GM23338 (cell line): ENCODE results near the gene IL15RA. TPM values are rescaled to one million over a fixed set of nuclear protein-coding genes. Genes with fewer than 3 reads are reported as not detected.

ENCODE experiments used
- ATAC-seq: fragments of 200-7000 bp; cut with Tn5 transposase; 3 replicates; pipeline ENCODE4 v1.9.1; 2020
- DNase-seq: peaks from one replicate; pipeline ENCODE4 v3.0.0-alpha.2; 2015; ENCODE audit warnings: low spot score
- H2AFZ ChIP-seq: fragments of 200-600 bp; sonication (generic); 2 replicates; pipeline ENCODE4 v1.8.0; 2016; ENCODE audit warnings: antibody characterized with exemption, mild to moderate bottlenecking, moderate library complexity
- H3F3A ChIP-seq: fragments of 200-600 bp; sonication (generic); replicated peaks from 2 replicates; pipeline ENCODE4 v1.8.0; 2017; ENCODE audit warnings: antibody characterized with exemption, mixed run types, low read depth
- H3K27ac ChIP-seq: fragments of 200-600 bp; sonication (generic); 2 replicates; pipeline ENCODE4 v1.6.1; 2016; ENCODE audit warnings: low read depth
- H3K27me3 ChIP-seq: fragments of 200-600 bp; sonication (generic); 2 replicates; pipeline ENCODE4 v1.8.0; 2016; ENCODE audit warnings: mild to moderate bottlenecking, mixed run types, moderate library complexity; ENCODE audit not compliant: insufficient read depth
- H3K36me3 ChIP-seq: fragments of 200-600 bp; sonication (generic); 2 replicates; pipeline ENCODE4 v1.8.0; 2016; ENCODE audit warnings: mild to moderate bottlenecking; ENCODE audit not compliant: insufficient read depth
- H3K4me1 ChIP-seq: fragments of 200-600 bp; sonication (generic); 2 replicates; pipeline ENCODE4 v1.8.0; 2016; ENCODE audit warnings: mild to moderate bottlenecking, moderate library complexity; ENCODE audit not compliant: insufficient read depth
- H3K4me2 ChIP-seq: fragments of 200-600 bp; sonication (generic); 2 replicates; pipeline ENCODE4 v1.7.1; 2017; ENCODE audit warnings: mixed run types
- H3K4me3 ChIP-seq: fragments of 200-600 bp; sonication (generic); 2 replicates; pipeline ENCODE4 v1.6.1; 2016; ENCODE audit warnings: mixed run types
- H3K79me2 ChIP-seq: fragments of 200-600 bp; sonication (generic); replicated peaks from 2 replicates; pipeline ENCODE4 v1.8.0; 2017; ENCODE audit warnings: mild to moderate bottlenecking; ENCODE audit not compliant: insufficient read depth
- H3K9me2 ChIP-seq: fragments of 200-600 bp; sonication (generic); 2 replicates; pipeline ENCODE4 v1.8.0; 2017; ENCODE audit not compliant: insufficient read depth
- H4K20me1 ChIP-seq: fragments of 200-600 bp; sonication (generic); replicated peaks from 2 replicates; pipeline ENCODE4 v1.8.0; 2017; ENCODE audit warnings: mild to moderate bottlenecking; ENCODE audit not compliant: insufficient read depth
- H3K27ac Mint-ChIP-seq: 2 replicates; pipeline ENCODE4 v1.8.0; 2020; ENCODE audit warnings: inconsistent platforms, mild to moderate bottlenecking, moderate library complexity, mixed read lengths
- H3K27me3 Mint-ChIP-seq: 3 replicates; pipeline ENCODE4 v1.8.0; 2022; ENCODE audit warnings: low read depth, mild to moderate bottlenecking, moderate library complexity, mixed read lengths, inconsistent platforms; ENCODE audit not compliant: insufficient read depth, poor library complexity
- H3K36me3 Mint-ChIP-seq: 3 replicates; pipeline ENCODE4 v1.8.0; 2021; ENCODE audit warnings: low read depth, mild to moderate bottlenecking, inconsistent platforms, moderate library complexity, mixed read lengths
- H3K4me1 Mint-ChIP-seq: 3 replicates; pipeline ENCODE4 v1.8.0; 2020; ENCODE audit warnings: mild to moderate bottlenecking, inconsistent platforms, mixed read lengths
- H3K4me3 Mint-ChIP-seq: 3 replicates; pipeline ENCODE4 v1.8.0; 2021; ENCODE audit warnings: moderate library complexity, mild to moderate bottlenecking, inconsistent platforms, mixed read lengths
- H3K9me3 Mint-ChIP-seq: 3 replicates; pipeline ENCODE4 v1.8.0; 2020; ENCODE audit warnings: moderate library complexity, mild to moderate bottlenecking, inconsistent platforms, mixed read lengths
- CREB1 ChIP-seq: fragments of 250-450 bp; sonication (Bioruptor Pico); IDR thresholded peaks from 2 replicates; pipeline ENCODE4 v1.5.0; 2020; ENCODE audit warnings: low read depth, mild to moderate bottlenecking, moderate library complexity
- CTCF ChIP-seq, 2 experiments: fragments of 200-600 bp in 1 of 2; sonication (generic) in 1 of 2; conservative IDR thresholded peaks; 2 replicates each; pipeline versions ENCODE4 v1.5.1 to v1.6.1; 2016 to 2017; ENCODE audit warnings: antibody characterized with exemption in 2 of 2, low read depth in 2 of 2, mild to moderate bottlenecking in 2 of 2, moderate library complexity in 1 of 2
- ETS1 ChIP-seq: IDR thresholded peaks from 2 replicates; pipeline ENCODE4 v1.6.1; 2016; ENCODE audit warnings: antibody characterized with exemption
- EZH2 ChIP-seq: fragments of 200-600 bp; sonication (generic); IDR thresholded peaks from one replicate; pipeline ENCODE4 v1.8.0; 2017; ENCODE audit warnings: antibody characterized with exemption, mild to moderate bottlenecking, low read depth; ENCODE audit not compliant: unreplicated experiment
- EZH2phosphoT487 ChIP-seq: fragments of 200-600 bp; sonication (generic); IDR thresholded peaks from one replicate; pipeline ENCODE4 v1.8.1; 2018; ENCODE audit warnings: antibody characterized with exemption; ENCODE audit not compliant: unreplicated experiment
- JUNB ChIP-seq: IDR thresholded peaks from one replicate; pipeline ENCODE4 v1.6.1; 2016; ENCODE audit warnings: antibody characterized with exemption; ENCODE audit not compliant: unreplicated experiment
- NANOG ChIP-seq: IDR thresholded peaks from 2 replicates; pipeline ENCODE4 v1.6.1; 2016; ENCODE audit warnings: antibody characterized with exemption, borderline replicate concordance
- POLR2AphosphoS5 ChIP-seq: IDR thresholded peaks from 2 replicates; pipeline ENCODE4 v1.6.1; 2016; ENCODE audit warnings: antibody characterized with exemption, low read depth
- STAT1 ChIP-seq: IDR thresholded peaks from one replicate; pipeline ENCODE4 v1.6.1; 2016; ENCODE audit warnings: antibody characterized with exemption; ENCODE audit not compliant: unreplicated experiment
- ZNF114 ChIP-seq: fragments of 250-450 bp; sonication (Bioruptor Pico); IDR thresholded peaks from 2 replicates; pipeline ENCODE4 v1.5.0; 2020; ENCODE audit warnings: mild to moderate bottlenecking, moderate library complexity
- ZNF331 ChIP-seq: fragments of 250-450 bp; sonication (Bioruptor Pico); IDR thresholded peaks from 2 replicates; pipeline ENCODE4 v1.5.0; 2020; ENCODE audit warnings: low read depth, mild to moderate bottlenecking, moderate library complexity
- polyA plus RNA-seq: library from polyadenylated mRNA; unstranded; fragments of >200 nt; fragmentation: Nextera tagmentation; extraction: Ambion mirVana; gene quantifications from 2 replicates; pipeline ENCODE4 v1.2.1, GENCODE V29; 2016
- total RNA-seq: library from RNA; depleted of rRNA; stranded (reverse); fragments of >200 nt; shearing (Covaris generic); gene quantifications from 2 replicates; pipeline ENCODE4 v1.2.3, GENCODE V29; 2014
- TF ChIP-seq, protein P1 (sequence below): fragments of 250-450 bp; sonication (Bioruptor Pico); IDR thresholded peaks from 2 replicates; pipeline ENCODE4 v1.5.0; 2020; ENCODE audit warnings: mild to moderate bottlenecking, moderate library complexity
- TF ChIP-seq, protein P2 (sequence below): IDR thresholded peaks from one replicate; pipeline ENCODE4 v1.6.1; 2018; ENCODE audit warnings: antibody characterized with exemption; ENCODE audit not compliant: unreplicated experiment

The IL15RA gene
- total and polyA plus RNA-seq, 2 experiments from 2014 or later, result 1.6 to 2.2 TPM

GRCh38 chr10:5968681-5969453 lies 8.5 kb downstream of the IL15RA start:
- Histone ChIP-seq H3F3A (no peaks in the 10 kb centered on the region), H3K27me3 (no peaks in the 10 kb centered on the region), H3K27ac (no peak overlapping the region), H3K36me3 (no peaks in the 10 kb centered on the region), H3K4me3 (no peak overlapping the region), H2AFZ (no peak overlapping the region), H3K4me2 (no peak overlapping the region), H3K9me2 (no peaks in the 10 kb centered on the region), H4K20me1 (no peaks in the 10 kb centered on the region), H3K79me2 (no peaks in the 10 kb centered on the region), H3K4me1 (no peaks in the 10 kb centered on the region)
- H3K4me3 Mint-ChIP-seq, result no peak overlapping the region
- no peaks in the 10 kb centered on the region for H3K4me1 Mint-ChIP-seq
- DNase-seq (no peak), ATAC-seq (no peak)
- no peaks in the 10 kb centered on the region for H3K36me3 Mint-ChIP-seq
- H3K9me3 Mint-ChIP-seq, result no peaks in the 10 kb centered on the region
- TF ChIP-seq ZNF331 (CRISPR knock-in tag) (no peak), EZH2phosphoT487 (no peak), EZH2 (no peak), CTCF (conservative IDR thresholded peaks at IDR 0.05; ENCODE audit: low read depth in 2 of 2) (no peak), ETS1 (no peak), ZNF114 (CRISPR knock-in tag) (no peak), STAT1 (no peak), NANOG (no peak), POLR2AphosphoS5 (no peak), JUNB (no peak), CREB1 (CRISPR knock-in tag) (no peak)
- TF ChIP-seq, protein P1, sequence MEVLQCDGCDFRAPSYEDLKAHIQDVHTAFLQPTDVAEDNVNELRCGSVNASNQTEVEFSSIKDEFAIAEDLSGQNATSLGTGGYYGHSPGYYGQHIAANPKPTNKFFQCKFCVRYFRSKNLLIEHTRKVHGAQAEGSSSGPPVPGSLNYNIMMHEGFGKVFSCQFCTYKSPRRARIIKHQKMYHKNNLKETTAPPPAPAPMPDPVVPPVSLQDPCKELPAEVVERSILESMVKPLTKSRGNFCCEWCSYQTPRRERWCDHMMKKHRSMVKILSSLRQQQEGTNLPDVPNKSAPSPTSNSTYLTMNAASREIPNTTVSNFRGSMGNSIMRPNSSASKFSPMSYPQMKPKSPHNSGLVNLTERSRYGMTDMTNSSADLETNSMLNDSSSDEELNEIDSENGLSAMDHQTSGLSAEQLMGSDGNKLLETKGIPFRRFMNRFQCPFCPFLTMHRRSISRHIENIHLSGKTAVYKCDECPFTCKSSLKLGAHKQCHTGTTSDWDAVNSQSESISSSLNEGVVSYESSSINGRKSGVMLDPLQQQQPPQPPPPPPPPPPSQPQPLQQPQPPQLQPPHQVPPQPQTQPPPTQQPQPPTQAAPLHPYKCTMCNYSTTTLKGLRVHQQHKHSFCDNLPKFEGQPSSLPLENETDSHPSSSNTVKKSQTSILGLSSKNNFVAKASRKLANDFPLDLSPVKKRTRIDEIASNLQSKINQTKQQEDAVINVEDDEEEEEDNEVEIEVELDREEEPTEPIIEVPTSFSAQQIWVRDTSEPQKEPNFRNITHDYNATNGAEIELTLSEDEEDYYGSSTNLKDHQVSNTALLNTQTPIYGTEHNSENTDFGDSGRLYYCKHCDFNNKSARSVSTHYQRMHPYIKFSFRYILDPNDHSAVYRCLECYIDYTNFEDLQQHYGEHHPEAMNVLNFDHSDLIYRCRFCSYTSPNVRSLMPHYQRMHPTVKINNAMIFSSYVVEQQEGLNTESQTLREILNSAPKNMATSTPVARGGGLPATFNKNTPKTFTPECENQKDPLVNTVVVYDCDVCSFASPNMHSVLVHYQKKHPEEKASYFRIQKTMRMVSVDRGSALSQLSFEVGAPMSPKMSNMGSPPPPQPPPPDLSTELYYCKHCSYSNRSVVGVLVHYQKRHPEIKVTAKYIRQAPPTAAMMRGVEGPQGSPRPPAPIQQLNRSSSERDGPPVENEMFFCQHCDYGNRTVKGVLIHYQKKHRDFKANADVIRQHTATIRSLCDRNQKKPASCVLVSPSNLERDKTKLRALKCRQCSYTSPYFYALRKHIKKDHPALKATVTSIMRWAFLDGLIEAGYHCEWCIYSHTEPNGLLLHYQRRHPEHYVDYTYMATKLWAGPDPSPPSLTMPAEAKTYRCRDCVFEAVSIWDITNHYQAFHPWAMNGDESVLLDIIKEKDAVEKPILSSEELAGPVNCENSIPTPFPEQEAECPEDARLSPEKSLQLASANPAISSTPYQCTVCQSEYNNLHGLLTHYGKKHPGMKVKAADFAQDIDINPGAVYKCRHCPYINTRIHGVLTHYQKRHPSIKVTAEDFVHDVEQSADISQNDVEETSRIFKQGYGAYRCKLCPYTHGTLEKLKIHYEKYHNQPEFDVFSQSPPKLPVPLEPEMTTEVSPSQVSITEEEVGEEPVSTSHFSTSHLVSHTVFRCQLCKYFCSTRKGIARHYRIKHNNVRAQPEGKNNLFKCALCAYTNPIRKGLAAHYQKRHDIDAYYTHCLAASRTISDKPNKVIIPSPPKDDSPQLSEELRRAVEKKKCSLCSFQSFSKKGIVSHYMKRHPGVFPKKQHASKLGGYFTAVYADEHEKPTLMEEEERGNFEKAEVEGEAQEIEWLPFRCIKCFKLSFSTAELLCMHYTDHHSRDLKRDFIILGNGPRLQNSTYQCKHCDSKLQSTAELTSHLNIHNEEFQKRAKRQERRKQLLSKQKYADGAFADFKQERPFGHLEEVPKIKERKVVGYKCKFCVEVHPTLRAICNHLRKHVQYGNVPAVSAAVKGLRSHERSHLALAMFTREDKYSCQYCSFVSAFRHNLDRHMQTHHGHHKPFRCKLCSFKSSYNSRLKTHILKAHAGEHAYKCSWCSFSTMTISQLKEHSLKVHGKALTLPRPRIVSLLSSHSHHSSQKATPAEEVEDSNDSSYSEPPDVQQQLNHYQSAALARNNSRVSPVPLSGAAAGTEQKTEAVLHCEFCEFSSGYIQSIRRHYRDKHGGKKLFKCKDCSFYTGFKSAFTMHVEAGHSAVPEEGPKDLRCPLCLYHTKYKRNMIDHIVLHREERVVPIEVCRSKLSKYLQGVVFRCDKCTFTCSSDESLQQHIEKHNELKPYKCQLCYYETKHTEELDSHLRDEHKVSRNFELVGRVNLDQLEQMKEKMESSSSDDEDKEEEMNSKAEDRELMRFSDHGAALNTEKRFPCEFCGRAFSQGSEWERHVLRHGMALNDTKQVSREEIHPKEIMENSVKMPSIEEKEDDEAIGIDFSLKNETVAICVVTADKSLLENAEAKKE (CRISPR knock-in tag), result no peak
- TF ChIP-seq, protein P2, sequence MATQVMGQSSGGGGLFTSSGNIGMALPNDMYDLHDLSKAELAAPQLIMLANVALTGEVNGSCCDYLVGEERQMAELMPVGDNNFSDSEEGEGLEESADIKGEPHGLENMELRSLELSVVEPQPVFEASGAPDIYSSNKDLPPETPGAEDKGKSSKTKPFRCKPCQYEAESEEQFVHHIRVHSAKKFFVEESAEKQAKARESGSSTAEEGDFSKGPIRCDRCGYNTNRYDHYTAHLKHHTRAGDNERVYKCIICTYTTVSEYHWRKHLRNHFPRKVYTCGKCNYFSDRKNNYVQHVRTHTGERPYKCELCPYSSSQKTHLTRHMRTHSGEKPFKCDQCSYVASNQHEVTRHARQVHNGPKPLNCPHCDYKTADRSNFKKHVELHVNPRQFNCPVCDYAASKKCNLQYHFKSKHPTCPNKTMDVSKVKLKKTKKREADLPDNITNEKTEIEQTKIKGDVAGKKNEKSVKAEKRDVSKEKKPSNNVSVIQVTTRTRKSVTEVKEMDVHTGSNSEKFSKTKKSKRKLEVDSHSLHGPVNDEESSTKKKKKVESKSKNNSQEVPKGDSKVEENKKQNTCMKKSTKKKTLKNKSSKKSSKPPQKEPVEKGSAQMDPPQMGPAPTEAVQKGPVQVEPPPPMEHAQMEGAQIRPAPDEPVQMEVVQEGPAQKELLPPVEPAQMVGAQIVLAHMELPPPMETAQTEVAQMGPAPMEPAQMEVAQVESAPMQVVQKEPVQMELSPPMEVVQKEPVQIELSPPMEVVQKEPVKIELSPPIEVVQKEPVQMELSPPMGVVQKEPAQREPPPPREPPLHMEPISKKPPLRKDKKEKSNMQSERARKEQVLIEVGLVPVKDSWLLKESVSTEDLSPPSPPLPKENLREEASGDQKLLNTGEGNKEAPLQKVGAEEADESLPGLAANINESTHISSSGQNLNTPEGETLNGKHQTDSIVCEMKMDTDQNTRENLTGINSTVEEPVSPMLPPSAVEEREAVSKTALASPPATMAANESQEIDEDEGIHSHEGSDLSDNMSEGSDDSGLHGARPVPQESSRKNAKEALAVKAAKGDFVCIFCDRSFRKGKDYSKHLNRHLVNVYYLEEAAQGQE, result no peak
- no peak overlapping the region for H3K27ac Mint-ChIP-seq
- peaks cover 7% of the 10 kb centered on the region for H3K27me3 Mint-ChIP-seq
